ENCODE measurements around the gene RPS6KA3.
"Not testable (repeated sequence)": the region's sequence is repeated elsewhere in the genome, so short reads cannot be mapped to it uniquely, and the experiment has no call there.

Gene RPS6KA3

DNA sequence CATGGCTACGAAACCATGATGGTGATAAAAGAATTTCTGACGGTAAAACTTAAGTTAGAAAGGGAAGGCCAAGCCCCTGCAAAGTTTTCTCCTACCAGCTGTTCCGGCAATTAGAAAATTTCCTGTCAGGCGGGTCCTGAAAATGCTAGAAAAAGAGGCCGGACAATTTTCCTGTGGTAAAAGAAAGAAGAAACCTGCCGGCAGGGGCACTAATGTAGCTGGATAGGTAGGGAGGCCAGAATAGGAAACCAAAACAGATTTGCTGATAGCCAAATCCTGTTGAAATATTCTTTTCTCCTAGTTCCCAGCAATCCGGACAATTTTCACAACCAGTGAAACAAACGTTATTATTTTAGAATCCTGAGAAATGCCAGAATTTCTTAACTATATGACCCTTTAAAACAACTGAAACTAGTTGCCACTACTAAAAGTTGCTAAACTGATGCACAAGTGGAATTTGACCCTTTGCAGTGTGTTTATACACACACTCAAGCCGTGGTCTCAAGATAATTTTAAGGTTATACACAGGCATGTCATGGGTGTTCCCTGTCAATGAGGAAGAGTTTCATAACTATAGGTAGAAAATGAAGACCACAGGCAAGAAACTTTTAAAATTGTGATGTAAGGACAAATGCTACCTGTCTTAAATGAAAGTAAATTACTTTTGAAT, 47.7 kb downstream of the RPS6KA3 start:
- no peak for DNase-seq (ENCODE audit: low spot score)

DNA sequence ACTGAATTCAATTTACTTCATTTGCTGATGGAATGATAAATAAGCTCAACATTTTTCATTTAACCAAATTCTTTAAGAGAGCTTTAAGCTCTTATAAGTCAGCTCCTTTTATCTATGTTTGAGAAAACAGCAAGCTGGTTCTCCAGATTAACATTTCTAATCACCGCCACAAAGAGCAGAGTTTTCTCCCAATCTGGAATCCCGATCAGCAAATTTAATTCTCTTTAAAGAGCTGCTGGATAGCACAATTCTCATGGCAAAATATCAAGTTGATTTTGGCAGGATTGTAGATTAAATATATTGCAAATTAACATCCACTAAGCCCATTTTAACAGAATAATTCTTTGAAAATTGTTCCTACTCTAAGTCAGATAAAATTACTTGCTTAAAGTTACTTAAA, 48.8 kb downstream of the RPS6KA3 start:
- DNase-seq (ENCODE audit: low spot score): no peak

DNA sequence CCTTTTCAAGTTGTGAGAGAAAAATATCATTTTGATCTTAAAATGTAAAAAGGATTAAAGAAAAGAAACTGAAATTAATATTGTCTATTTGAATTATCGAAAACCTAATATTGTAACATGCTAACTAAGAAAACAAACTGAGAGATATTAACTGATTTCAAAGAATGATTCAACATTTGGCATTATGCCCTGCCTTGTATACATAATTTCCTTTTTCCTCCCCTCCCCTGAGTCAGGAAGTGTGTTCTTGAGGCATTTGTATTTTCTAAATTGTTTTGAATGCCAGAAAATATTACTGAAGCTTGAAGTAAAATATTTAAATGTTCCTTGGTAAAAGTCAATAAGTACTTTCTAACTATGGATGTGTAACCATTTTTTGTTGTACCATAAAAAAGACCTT, 49.4 kb downstream of the RPS6KA3 start:
- peak; percentile 44 for DNase-seq (ENCODE audit: low spot score)

DNA sequence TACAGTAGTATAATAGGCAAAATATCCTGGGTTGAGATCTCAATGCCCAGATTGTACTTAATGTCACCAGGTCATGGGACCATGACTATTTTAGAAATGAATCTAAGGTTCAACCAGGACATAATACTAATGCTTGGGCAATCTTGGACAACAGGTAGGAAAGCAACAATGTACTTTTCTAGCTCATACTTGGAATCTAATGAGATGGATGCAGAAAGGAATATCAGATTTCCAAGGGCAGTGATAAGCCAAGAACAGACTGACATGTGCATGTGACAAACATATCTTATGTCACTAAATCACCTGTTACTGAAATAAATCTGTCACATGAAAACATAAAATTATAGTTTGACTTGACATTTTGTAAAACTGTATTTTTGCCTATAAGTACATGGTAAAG, 51.1 kb downstream of the RPS6KA3 start:
- DNase-seq (ENCODE audit: low spot score): no peak

DNA sequence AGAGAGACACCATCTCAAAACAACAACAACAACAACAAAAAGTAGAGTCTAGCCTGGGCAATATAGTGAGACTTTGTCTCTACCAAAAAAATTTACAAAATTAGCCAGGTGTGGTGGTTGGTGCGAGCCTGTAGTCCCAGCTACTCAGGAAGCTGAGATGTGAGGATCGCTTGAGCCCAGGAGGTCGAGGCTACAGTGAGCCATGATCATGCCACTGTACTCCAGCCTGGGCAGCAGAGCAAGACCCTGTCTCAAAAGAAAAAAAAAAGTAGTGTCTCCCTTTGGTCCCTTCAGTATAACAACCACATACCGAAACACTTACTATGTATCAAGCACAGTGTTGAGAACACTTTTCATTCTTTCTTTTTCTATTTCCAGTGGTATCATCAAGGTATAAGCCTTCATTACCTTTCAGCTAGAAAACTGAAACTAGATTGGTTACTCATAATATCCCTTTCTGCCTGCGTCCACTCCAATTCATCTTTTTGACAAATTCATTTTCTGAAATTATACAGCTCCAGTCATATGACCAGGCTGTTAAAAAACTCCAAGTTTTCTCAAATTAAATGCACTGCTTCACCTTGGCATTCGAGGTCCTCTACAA, 54.1 kb downstream of the RPS6KA3 start:
- no peak for DNase-seq (ENCODE audit: low spot score)

DNA sequence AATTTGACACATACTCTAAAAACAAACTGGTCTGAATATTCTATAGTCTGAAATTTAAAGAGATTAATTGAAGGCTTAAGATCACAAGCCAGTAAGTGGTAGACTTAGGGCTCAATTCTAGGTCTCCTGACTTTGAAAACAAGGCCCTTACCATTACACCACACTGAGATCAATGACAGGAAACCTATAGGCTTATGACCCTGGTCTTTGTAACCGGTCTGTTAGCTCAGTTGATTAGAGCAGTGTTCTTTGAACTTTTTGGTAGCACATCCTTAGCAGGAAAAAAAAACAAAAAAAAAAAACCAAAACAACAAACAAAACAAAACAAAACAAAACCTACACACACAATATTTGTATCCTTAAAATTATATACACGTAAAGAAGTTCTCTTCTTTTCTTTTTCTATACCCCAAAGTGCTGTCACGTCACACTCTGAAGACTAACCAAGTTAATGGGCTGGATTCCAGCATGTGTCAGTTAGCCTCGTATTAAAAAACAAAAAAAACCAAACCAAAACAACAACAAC, 55.4 kb downstream of the RPS6KA3 start:
- no peak for DNase-seq (ENCODE audit: low spot score)

DNA sequence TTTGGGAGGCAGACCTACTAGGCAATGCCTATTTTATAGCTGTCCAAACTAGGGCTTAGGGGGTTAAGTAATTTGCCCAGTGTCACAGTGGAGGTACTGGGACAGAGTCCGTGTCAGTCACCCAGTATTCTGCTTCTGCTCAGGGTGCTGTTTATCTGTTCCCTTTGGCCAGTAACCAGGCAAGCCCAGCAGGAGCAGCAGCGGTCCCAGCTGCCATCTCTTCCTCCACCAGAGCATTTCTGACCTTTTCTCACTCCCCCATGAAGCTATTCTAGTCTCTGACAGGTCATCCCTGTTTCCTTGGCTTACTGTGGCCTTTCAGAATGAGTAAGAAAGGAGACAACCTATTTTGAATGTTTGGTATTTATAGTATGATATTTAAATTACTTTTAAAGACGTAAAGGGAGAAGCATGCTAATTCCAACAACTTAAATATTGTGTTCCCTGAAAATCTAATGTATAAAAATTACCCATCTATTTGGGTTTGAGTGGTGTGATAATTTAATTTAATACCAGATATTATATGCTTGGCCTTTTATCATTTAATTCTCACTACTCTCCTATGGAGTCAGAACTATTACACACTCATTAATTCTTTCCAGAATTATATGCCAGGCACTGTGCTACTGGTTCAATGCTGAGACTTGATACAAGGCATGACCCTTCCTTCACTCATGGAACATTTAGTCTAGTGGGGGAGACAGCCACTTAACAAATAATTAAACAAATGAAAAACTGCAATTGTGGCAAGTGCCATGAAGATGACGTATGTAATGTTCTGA, 60.6 kb downstream of the RPS6KA3 start:
- DNase-seq (ENCODE audit: low spot score): no peak

DNA sequence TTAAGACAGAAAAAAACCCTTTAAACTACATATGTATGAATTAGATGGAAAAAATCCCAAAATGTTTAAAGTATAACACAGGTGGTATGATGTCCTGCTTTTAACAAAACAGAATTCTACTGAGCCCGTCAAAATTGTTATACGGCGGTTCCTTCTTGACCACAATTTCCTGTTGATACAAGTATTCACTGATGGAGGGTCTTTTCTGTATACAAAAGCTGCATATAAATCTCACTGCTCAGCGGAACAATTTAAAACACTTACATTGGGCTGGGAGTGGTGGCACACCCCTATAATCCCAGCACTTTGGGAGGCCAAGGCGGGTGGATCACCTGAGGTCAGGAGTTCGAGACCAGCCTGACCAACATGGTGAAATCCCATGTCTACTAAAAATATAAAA, 62.4 kb downstream of the RPS6KA3 start:
- no peak for DNase-seq (ENCODE audit: low spot score)

DNA sequence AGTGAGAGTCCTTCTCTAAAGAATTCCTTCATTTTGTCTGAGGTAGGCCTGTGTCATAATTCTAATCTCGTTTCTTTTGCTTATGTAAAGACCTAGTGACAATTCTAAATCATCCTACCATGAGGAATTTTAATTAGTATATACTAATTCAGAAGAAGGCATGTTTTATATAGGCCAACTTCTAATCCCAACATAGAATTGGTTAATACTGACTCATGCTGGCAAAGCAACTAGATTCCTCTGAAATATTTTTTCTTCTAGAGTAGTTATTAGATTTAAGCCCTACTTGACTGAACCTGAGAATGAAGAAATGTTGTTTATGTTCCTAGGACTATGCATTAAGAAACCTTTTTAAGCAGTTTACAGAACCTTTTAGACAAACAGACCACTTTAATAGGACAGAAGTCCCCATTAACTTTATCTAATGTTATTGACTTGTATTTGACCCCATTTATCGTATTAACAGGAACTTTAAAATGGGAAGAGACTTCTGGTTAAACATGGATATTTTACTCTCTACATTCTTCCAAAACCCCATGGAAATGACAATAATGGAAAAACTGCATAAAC, 69.0 kb downstream of the RPS6KA3 start:
- no peak for DNase-seq (ENCODE audit: low spot score)

DNA sequence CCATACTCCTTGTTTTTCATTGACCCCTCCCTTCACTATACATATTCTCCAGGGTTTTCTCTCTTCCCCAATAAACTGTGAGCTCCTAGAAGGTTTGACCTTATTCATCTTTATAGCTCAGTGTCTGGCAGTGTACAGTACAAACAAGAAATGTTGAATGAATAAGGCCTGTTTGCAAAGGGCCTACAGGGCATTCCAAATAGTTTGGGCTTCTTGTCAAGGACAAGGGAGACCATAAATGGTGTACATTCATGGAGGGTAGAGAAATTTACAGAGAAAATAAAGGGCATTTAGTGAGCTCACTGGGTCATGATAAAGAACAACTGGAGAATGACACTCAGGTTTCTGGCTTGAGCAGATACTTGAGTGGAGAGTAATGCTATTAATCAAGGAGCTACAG, 77.5 kb downstream of the RPS6KA3 start:
- no peak for DNase-seq (ENCODE audit: low spot score)

DNA sequence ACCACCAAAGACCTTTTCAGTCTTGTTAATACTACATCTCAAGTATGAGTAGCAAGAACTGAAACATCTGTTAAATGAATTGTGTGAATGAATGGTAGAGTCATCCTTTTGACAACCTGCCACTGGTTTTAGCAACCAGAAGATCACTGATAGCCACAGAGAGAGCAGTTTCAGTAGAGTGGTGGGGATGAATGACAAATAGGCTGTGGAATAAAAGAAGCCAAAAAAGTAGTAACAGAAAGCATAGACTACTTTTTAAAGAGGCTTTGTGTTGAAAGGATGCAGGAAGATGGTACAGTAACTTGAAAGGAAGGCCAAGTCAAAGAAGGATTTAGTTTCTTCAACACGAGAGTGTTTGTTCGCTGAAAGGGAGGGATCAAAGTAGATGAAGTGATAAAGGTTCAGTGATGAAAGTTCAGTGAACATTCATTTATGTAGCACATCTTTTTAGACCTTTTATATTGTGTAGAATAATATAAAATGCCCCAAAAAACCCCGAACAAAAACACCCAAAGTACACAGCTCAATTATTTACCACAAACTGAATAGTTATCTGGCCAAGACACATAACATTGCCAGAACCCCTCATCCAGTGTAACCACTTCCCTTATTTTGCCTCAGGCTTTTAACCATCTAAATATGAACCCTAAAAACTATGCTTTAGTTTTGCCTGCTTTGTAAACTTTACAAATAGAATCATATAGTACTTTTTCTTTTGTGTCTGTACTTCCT, 84.9 kb downstream of the RPS6KA3 start:
- no peak for DNase-seq (ENCODE audit: low spot score)

DNA sequence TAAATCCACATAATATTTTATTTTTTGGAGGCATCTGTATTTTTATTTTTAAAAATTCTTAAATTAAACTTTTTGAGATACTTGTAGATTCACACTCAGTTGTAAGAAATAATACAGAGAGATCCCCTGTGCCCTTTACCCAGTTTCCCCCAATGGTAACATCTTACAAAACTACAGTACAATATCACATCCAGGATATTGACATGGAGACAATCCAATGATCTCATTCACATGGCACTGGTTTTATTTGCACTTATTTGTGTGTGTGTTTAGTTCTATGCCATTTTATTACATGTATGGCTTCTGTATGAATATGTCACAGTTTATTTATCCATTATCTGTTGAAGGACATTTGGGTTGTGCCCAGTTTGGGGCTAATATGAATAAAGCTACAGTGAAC, 89.6 kb downstream of the RPS6KA3 start:
- no peak for DNase-seq (ENCODE audit: low spot score)

DNA sequence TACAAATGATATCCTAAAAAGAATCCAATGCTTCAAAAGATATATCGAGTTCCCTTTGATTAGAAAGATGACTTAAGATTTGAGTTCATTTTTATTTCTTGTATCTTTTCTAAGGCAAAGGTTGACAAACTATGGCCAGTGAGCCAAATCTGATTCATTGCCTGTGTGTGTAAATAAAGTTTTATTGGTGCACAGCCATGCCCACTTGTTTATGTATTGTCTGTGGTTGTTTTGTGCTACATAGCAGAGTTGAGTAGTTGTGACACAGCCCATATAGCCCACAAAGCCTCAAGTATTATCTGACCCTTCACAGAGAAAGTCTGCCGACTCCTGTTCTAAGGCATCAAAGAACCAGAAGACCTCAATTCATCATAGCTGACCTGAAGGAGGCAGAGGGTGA, 92.9 kb downstream of the RPS6KA3 start:
- no peak for DNase-seq (ENCODE audit: low spot score)

DNA sequence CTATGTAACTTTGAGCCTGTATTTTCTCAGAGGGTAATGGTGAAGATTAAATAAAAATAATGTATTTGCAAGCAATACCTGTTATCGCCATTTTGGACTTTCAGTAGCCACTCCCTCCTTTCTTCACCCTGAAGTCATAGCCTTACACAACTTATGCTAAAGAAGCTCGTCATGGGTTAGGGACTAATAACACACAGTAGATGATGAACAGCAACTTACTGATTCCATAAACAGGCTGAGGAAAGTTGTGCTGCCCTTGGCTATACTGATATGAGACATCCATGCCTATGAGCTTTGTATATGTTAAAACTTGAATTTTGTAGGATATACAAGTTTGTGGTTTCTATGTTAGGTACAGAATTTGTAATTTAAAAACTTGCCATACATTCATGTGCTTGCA, 93.4 kb downstream of the RPS6KA3 start:
- DNase-seq (ENCODE audit: low spot score): no peak

DNA sequence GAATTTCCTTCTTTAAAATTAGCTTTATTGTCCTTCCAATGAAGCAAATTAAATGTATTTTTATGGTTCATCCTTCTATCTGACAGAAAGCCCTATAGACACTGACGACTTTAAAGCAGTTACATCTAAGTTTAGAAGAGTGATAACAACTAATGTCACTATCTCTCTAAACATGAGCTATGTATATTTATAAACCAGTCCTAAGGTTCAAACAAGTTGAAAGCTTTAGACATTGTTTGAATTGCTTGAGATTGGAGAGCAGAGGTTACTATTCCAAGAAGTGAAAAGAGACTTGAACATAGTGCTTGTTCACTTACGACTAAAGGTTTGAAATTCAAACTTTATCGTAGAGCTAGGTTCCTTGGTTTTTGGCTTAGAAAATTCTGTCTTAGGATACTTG, 94.8 kb downstream of the RPS6KA3 start:
- no peak for DNase-seq (ENCODE audit: low spot score)

DNA sequence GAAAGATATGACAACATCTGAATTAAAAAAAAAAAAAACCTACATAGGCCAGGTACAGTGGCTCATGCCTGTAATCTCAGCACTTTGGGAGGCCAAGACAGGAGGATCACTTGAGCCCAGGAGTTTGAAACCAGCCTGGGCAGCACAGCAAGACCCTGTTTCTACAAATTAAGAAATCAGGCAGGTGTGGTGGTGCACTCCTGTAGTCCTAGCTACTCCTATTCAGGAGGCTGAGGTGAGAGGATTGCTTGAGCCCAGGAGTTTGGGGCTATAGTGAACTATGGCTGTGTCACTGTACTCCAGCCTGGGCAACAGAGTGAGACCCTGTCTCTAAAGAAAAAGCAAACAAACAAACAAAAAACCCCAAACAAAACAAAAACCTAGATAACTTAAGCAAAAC, 104.2 kb downstream of the RPS6KA3 start:
- DNase-seq (ENCODE audit: low spot score): not testable (repeated sequence)

DNA sequence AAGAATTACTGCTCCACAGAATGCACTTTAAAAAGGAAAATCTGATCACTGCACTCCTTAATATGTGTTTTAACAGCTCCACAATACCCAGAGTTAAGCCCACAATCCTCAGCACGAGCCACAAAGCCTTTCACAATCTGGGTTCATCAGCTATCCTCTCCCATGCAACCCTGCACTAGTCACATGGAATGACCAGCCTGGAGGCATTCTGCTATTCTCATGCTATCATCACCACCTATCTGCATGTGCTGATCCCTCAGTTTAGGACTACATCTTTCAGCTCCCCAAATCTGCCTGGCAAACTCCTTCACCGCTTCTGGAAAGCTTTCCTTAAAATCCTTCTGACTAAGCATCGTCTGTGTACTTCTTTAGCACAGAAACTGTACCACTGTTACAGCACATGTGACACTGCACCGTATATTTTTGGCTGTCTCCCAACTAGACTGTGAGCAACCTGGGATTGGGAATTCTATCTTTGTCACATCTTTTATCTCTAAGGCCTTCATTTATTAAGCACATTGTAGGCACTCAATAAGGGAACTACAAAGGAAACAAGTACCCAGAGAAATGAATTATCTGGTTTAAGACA, 106.8 kb downstream of the RPS6KA3 start:
- DNase-seq (ENCODE audit: low spot score): no peak

DNA sequence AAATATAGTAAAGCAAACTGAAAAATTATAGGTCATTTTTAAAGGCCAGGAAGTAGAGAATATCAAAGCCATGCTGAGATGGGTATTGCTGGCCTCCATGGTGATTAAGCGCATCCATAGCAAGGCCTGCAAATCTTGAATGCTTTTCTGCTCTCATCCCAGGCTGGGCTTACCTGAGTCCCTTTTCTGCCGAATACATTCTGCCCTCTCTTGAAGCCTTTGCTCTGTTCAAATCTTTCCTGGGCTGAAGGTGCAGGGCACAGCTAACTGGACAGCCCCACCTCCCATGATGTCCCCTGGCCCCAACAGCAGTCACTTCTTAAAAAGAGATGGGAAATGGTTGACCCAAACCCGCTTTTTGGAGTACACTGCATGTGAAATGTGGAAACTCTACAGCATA, 115.0 kb downstream of the RPS6KA3 start:
- DNase-seq (ENCODE audit: low spot score): no peak

DNA sequence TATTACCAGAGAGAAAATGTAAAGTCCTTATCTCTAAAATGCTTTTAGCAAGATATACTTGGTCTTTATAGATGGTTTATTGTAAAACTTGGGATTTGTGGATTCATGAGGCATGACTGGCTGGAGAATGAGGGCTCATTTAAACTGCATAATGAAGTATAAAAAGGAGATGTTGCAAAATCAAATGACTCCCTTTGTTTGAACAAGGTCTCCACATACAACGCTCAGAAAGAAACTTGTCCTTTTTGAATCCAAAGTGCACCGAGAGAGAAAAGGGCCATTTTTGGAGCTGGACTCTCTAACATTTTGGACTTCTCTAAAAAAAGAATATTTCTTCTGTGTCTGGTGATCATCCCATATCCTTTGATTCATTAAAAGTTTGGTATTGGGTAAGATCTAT, 117.4 kb downstream of the RPS6KA3 start:
- DNase-seq (ENCODE audit: low spot score): no peak

DNA sequence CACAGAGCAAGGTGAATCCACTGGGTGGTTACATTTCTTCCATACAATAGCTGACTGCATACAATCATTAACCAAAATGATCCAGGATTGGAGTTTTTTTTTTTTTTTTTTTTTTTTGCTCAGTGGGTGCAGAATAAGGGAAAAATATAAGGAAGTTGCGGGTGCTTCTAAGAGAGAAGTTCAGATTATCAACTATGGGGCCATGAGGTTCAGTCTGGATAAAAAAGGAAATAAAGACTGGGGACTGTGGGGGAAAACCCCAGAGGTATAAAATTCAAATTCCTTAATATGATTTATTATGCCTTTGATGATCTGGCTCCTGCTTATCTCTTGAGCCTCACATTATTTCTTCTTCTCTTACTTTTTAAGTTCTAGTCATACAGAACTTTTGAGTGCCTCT, 119.1 kb downstream of the RPS6KA3 start:
- no peak for DNase-seq (ENCODE audit: low spot score)

DNA sequence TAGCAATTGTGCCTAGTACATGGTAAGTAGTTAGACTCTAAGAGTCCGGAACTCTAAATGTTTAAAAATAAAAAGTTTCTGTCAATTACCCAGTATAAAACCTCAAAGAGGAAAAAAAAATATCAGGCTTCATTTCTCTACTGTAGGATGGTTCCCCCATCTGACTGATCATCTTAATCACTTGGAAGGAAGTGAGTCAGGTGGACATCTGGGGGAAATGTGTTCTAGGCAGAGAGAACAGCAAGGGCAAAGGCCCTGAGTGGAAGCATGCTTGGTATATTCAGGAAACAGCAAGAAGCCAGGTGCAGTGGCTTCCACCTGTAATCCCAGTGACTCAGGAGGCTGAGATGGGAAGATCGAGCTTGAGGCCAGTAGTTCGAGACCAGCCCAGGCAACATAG, 122.2 kb downstream of the RPS6KA3 start:
- peak; percentile 0 for DNase-seq (ENCODE audit: low spot score)

DNA sequence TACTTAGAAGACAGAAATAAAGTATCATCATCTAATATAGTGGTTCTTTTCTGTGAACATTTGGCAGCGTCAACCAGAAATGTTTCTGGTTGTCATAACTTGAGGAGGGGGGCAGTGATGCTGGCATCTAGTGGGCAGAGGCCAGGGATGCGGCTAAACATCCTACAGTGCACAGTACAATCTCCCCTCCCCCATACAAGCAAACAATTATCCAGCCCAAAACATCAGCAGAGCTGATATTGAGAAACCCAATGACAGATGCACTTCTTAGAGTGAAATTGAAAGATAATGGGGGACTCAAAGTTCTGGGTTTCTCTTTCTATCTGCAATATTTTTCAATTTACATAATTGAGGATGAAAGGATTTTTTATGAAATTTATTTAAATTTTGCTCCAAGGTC, 123.1 kb downstream of the RPS6KA3 start:
- DNase-seq (ENCODE audit: low spot score): no peak

Data from CD4-positive, alpha-beta T cell treated with Interleukin-2 at 100 ng/mL for 4 hours (primary cell).